Medulla oblongata (tissue), 1 donor: Measurements from ENCODE around the gene GMDS.
A peak's percentile ranks its signal among the peaks of the same experiment; 100 is the strongest.

Experiments
- DNase-seq: peaks from one replicate; pipeline ENCODE4 v3.0.0-alpha.2; 2015; ENCODE audit errors: extremely low spot score

Gene GMDS

GRCh38 chr6:1832844-1833787 lies 412.3 kb downstream of the GMDS start:
- no peak for DNase-seq

- DNase-seq, result no peak
Measured at GRCh38 chr6:1832358-1832757, 413.0 kb downstream of the GMDS start.

- DNase-seq, result no peak
Measured at GRCh38 chr6:1827984-1828793, 417.2 kb downstream of the GMDS start.

- DNase-seq, result no peak
Measured at GRCh38 chr6:1825926-1826325, 419.5 kb downstream of the GMDS start.

- no peak for DNase-seq
Measured at GRCh38 chr6:1825277-1825676, 420.1 kb downstream of the GMDS start.

GRCh38 chr6:1821513-1822183 lies 423.8 kb downstream of the GMDS start:
- peak; percentile 32 for DNase-seq

DNA sequence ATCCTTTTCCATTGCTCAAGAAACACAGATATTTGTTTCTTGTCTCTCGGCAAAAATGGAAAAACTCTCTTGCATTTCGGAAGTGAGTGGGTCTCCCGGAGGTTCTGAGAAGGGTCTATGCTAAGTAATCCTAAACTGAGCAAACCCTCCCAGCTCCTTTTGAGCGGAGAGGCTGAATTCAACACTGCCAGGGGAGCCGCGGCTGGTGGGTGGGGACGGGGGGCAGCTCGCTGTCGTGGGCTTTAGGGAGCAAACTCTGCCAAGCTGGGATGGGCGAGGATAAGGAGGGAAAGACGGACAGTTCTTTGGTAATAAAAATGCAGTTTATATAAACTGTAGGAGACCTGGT lies 424.3 kb downstream of the GMDS start:
- no peak for DNase-seq

- no peak for DNase-seq
Measured at GRCh38 chr6:1820714-1821113, 424.7 kb downstream of the GMDS start.

DNA sequence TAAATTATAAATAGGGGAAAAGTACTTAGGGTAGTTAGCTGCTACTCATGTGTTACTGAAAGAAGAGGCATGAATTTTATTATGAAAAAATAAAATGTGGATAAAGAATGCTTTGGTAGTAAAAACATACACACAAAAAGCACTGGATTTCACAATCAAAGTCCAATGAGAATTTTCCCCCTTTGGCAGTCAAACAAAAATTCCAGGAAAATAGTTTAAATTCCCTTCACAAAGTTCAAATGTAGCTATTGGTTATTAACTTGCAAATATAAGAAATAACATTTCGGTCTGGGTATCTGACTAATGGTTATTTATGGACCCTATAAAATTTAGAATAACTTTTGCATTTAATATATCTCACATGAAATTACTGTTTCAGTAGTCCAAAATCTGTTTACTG lies 425.2 kb downstream of the GMDS start:
- DNase-seq, result no peak

DNA sequence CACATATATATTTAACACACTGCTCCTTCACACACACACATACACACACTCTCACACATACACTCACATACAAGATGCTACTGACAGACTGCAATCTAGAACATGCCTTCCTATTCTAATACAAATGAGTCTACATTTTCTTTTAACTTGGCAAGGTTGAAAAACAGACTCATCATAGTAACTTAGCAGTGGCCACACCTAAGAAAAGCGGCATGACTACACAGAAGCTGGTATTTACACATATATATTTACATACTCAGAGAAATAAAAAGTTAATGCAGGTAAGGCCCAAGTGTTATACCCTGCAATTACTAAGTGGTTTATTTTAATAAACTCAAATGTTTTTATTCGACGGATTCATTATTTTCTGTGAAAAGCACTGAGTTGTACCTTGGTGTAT lies 426.4 kb downstream of the GMDS start:
- DNase-seq, result no peak

- no peak for DNase-seq
Measured at GRCh38 chr6:1817033-1817761, 428.2 kb downstream of the GMDS start.

DNA sequence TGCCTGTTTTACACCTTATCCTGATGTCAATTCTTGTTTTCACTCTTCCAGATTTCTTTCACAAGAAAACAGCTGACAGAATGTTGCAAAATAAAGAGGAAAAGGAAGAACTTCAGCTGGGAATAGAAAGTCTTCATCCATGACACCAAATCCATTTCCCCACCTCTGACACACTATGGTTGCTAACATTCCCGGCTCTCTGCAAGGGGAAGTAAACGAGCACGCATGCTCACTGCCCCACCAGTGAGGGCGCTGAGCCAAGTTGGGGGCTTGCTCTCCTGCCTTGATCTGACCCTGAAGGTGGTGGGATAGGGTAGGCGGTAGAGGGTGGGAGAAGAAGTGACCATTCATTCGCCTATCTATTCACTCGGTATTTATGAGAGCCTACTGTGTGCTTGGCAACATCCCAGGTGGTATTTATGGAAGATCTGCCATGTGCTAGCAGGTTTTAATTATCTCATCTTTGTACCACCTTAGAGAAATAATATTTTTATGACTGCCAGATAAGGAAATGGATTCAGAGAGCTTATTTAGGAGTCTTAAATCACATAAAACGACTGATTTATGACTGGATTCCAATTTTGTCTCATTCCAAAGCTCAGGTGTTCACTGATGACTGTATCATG lies 429.5 kb downstream of the GMDS start:
- DNase-seq, result no peak

DNA sequence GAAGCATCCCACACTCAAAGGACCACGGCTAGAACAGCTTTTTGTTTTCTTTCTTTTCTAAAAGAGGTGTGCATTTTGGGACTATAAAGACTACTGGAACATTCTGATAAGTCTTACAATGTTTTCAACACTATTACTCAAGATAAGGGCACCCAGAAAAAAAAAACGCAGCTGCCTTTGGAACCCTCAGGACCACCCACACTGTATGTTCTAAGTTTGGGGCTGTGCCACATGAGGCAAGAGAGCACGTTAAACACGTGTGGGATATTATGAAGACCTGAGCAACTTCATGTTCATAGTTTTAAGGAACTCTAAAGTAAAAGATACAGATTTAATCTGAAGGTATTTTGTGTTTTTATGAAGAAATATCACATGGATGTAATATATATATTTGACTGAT lies 431.1 kb downstream of the GMDS start:
- DNase-seq, result no peak

DNA sequence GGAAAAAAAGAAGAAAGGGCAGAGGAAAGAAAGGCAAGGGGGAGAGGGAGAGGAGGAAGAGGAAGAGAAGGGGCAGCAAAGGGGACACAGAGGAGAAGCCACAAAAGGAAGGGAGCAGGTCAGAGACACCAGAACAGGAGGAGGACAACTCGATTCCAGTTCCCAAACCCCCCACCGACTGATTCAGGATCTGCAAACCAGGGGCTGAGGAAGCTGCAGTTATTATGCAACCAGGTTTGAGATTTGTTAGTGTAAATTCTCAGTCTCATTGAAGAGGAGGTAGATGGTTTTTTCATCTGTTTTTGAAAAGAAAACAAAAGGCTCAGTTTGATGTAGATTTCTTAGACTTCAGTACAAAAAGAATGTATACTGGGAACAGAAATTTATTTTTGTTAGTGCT lies 432.9 kb downstream of the GMDS start:
- DNase-seq, result no peak

GRCh38 chr6:1812034-1812433 lies 433.4 kb downstream of the GMDS start:
- DNase-seq, result no peak

GRCh38 chr6:1810880-1811279 lies 434.5 kb downstream of the GMDS start:
- no peak for DNase-seq

DNA sequence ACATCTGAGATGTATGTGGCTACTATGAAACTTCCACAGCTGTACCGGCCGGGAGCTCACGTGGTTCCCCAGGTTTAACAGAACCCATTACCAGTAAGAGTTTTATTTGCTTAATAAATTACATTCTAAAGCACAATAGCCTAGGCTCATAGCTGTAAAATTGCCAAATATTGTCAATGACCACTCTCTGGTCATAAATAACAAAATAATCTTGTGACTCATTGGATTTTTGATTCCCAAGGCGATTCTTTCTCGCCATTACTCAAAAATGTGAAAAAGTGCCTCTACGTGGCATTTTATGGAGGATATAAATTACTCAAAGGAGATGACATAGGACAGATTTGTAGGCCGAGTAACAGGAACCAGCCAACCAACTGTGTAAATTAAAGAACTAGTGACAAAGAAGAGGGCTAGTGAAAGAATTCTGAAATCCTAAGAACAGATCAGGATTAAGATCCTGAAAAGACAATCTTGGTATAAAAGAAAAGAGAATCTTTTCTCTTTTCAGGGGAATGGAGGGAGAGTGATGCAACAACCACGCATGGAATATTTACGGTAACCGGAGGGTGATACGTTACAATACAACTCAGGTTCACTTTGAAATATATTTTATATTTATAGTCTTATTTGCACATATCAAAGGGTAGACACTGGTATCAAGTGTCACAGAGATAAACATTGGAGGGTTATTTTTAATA lies 436.0 kb downstream of the GMDS start:
- no peak for DNase-seq

- DNase-seq, result no peak
Measured at GRCh38 chr6:1806935-1807334, 438.5 kb downstream of the GMDS start.

DNA sequence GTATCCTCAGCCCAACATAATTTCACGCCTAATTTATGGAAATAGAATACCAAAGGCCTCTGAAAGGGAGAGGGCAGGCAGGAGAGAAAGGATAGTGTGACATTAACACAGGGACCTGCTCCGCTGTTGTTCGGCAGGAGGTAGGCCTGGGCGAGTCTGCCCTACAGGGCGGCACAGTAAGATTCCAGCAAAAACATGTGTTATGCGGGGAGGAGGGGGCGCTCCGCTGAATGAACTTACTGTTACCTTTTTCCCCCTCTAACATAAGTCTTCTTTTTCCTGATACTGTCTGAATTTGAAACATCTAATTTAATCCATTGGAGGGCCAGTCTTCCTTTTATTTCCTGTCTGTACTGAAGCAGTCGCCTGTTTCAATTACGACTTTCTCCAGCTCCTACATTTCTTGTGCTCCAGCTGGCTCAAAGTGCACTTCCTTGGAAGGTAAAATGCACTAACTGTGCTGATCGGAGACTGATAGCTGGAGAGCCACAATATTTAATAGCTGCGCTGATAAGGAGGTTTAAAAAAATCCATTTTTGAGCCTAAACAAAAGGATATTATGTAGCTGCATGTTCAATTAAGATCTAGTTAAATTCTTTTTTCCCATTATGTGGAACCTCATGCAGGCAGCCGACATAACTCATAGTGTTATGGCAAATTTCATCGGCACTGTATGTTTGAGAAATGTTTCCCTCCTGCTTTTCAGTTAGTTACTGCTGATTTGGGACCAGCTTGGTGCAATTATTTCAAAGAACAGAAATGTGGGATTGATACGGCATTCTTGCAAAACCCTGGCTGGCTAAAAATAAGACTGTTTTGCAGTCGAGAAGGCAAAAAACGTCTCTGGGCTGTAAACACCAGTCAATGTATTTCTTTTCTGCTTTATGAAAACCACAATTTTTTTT lies 442.7 kb downstream of the GMDS start:
- no peak for DNase-seq

DNA sequence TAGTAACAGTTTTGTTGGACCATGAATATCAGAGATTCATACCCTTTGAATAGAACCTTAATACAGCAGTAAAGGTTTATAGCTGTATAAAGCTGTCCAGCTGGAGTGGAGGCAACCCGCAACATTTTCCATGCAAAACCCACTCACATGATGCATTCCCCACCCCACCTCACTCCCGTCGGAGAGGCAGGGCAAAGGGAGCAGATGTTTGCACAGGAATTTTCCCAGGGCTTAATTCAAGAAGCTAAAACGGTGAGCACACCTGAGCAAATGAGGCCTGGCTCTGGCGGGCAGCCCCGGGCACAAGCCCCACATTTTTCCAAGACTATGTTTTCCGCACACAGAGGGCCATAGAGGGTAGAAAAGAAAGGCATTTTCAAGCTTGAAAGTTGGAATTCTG lies 444.0 kb downstream of the GMDS start:
- DNase-seq, result no peak
